Measurements from ENCODE around the gene RNFT2. TPM values are rescaled to one million over a fixed set of nuclear protein-coding genes. Genes with fewer than 3 reads are reported as not detected.

RNFT2 gene
- total and polyA plus RNA-seq, 2 donors from 2014 or later = 4.3 to 6.8 TPM

DNA sequence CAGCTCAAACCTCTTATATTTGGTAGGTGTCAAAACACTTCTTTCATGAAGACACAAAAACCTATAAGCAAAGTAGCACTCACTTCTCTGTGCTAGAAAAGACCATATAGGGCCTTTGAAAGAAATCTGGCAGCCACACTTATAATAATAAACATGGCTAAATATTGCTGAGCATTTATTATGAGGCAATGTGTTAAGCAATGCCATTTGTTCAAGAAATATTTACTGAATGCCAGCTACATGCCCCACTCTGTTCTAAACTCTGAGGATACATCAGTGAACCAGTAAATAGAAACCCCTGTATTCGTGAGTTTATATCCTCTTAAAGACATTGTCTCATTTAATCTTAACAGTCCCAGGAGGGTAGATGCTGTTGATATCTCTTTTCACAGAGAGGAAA lies 52.0 kb downstream of the RNFT2 start:
- no peak overlapping the region for H3K27ac ChIP-seq (ENCODE audit: low read depth in 2 of 2, low read length in 2 of 2)
- DNase-seq (no peak), FAIRE-seq (no peak)
- no peaks in the 10 kb centered on the region for H3K9me3 ChIP-seq (ENCODE audit: control insufficient read depth in 2 of 3, insufficient read depth in 1 of 3, low read length in 3 of 3)
- TF ChIP-seq, protein P1, sequence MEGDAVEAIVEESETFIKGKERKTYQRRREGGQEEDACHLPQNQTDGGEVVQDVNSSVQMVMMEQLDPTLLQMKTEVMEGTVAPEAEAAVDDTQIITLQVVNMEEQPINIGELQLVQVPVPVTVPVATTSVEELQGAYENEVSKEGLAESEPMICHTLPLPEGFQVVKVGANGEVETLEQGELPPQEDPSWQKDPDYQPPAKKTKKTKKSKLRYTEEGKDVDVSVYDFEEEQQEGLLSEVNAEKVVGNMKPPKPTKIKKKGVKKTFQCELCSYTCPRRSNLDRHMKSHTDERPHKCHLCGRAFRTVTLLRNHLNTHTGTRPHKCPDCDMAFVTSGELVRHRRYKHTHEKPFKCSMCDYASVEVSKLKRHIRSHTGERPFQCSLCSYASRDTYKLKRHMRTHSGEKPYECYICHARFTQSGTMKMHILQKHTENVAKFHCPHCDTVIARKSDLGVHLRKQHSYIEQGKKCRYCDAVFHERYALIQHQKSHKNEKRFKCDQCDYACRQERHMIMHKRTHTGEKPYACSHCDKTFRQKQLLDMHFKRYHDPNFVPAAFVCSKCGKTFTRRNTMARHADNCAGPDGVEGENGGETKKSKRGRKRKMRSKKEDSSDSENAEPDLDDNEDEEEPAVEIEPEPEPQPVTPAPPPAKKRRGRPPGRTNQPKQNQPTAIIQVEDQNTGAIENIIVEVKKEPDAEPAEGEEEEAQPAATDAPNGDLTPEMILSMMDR (IDR thresholded peaks at IDR 0.05; ENCODE audit: borderline replicate concordance, extremely low read depth, insufficient read depth) = no peak
- H3K36me3 ChIP-seq (ENCODE audit: control insufficient read depth in 2 of 3, insufficient read depth in 3 of 3, low read length in 3 of 3) = no peaks in the 10 kb centered on the region
- no peak overlapping the region for H3K4me3 ChIP-seq (ENCODE audit: low read length in 3 of 3)
- H3K4me1 ChIP-seq (ENCODE audit: control insufficient read depth in 2 of 3, insufficient read depth in 2 of 3, low read depth in 1 of 3, low read length in 3 of 3) = no peaks in the 10 kb centered on the region
- H3K9ac ChIP-seq (ENCODE audit: low read length in 3 of 3) = no peak overlapping the region
- H3K27me3 ChIP-seq (ENCODE audit: control insufficient read depth, insufficient read depth, low read length) = no peaks in the 10 kb centered on the region
- intact Hi-C loops (cut with DNase I) = no loop called here

DNA sequence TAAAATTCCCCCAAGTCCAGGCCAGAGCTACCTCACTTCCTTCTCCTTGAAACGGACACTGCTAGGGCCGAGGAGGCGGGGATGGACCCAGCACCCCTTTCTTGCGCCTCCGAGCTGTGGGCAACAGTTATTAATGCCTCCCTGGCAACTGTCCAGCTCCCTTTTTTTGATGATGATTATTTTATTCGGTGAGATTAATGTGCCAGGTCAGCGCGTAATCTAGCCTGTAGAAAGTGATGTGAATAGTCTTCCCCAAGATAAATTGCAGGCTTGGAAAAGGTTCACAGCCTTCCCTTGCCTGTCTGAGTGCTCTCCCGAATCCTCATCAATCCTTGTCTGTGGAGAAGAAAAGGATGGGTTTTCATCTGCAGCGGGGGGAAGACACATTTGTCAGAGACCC lies 54.3 kb downstream of the RNFT2 start:
- FAIRE-seq = no peak
- no peaks in the 10 kb centered on the region for H3K4me1 ChIP-seq (ENCODE audit: control insufficient read depth in 2 of 3, insufficient read depth in 2 of 3, low read depth in 1 of 3, low read length in 3 of 3)
- TF ChIP-seq, protein P1 (IDR thresholded peaks at IDR 0.05; ENCODE audit: borderline replicate concordance, extremely low read depth, insufficient read depth) = no peak
- DNase-seq = no peak
- H3K27ac ChIP-seq (ENCODE audit: low read depth in 2 of 2, low read length in 2 of 2) = no peak overlapping the region
- H3K4me3 ChIP-seq (ENCODE audit: low read length in 3 of 3) = no peak overlapping the region
- no peaks in the 10 kb centered on the region for H3K36me3 ChIP-seq (ENCODE audit: control insufficient read depth in 2 of 3, insufficient read depth in 3 of 3, low read length in 3 of 3)
- H3K27me3 ChIP-seq (ENCODE audit: control insufficient read depth, insufficient read depth, low read length) = no peaks in the 10 kb centered on the region
- H3K9ac ChIP-seq (ENCODE audit: low read length in 3 of 3) = no peak overlapping the region
- no peaks in the 10 kb centered on the region for H3K9me3 ChIP-seq (ENCODE audit: control insufficient read depth in 2 of 3, insufficient read depth in 1 of 3, low read length in 3 of 3)
- intact Hi-C loops (cut with DNase I) = no loop called here

DNA sequence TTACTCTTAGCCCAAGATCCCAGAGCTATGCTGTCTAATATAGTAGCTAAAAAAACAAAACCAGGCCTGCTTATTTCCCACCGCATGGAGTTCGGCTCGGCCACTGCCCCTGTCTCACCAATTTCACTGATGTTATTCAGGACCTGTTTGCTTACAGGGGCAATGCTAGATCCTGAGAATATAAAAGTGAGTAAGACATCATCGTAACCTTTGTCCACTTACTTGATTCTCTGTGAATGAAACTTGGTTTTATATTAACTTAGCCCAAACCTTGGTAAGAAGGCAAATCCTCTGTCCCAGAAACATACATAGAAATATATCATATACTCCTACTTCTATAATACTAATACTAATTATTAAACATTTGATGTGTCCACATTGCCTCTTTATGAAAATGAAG lies 56.6 kb downstream of the RNFT2 start:
- Histone ChIP-seq H3K27ac (ENCODE audit: low read depth in 2 of 2, low read length in 2 of 2) (no peak overlapping the region), H3K4me1 (ENCODE audit: control insufficient read depth in 2 of 3, insufficient read depth in 2 of 3, low read depth in 1 of 3, low read length in 3 of 3) (no peaks in the 10 kb centered on the region), H3K27me3 (ENCODE audit: control insufficient read depth, insufficient read depth, low read length) (no peaks in the 10 kb centered on the region), H3K9ac (ENCODE audit: low read length in 3 of 3) (no peak overlapping the region), H3K36me3 (ENCODE audit: control insufficient read depth in 2 of 3, insufficient read depth in 3 of 3, low read length in 3 of 3) (no peaks in the 10 kb centered on the region), H3K4me3 (ENCODE audit: low read length in 3 of 3) (no peak overlapping the region), H3K9me3 (ENCODE audit: control insufficient read depth in 2 of 3, insufficient read depth in 1 of 3, low read length in 3 of 3) (peaks cover 0 to 6% (median 0%) of the 10 kb centered on the region in 3 donors)
- FAIRE-seq (peak; percentile 37), DNase-seq (peak in 1 of 5 donors; percentile 23)
- intact Hi-C loops (cut with DNase I) = no loop called here
- TF ChIP-seq, protein P1 (IDR thresholded peaks at IDR 0.05; ENCODE audit: borderline replicate concordance, extremely low read depth, insufficient read depth) = no peak

DNA sequence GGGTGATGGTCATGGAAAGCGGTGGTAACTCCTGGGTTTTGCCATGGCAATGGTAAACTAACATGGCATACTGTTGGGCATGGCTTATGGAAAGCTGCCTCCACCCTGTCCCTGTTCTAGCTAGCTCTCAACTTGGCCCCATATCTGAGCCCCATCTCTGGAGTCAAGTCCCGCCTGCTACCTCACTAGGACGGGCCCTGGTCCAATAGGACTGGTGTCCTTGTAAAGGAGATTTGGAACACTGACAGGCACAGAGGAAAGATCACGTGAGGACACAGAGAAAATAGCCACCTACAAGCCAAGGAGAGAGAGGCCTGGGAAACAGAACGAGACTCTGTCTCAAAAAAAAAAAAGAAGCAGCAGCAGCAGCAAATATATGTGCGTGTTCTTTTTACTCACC lies 59.8 kb downstream of the RNFT2 start:
- intact Hi-C loops (cut with DNase I) = no loop called here
- peaks cover 0 to 6% (median 0%) of the 10 kb centered on the region in 3 donors for H3K9me3 ChIP-seq (ENCODE audit: control insufficient read depth in 2 of 3, insufficient read depth in 1 of 3, low read length in 3 of 3)
- H3K4me3 ChIP-seq (ENCODE audit: low read length in 3 of 3) = no peak overlapping the region
- FAIRE-seq (no peak), DNase-seq (no peak)
- no peaks in the 10 kb centered on the region for H3K4me1 ChIP-seq (ENCODE audit: control insufficient read depth in 2 of 3, insufficient read depth in 2 of 3, low read depth in 1 of 3, low read length in 3 of 3)
- no peaks in the 10 kb centered on the region for H3K27me3 ChIP-seq (ENCODE audit: control insufficient read depth, insufficient read depth, low read length)
- no peak overlapping the region for H3K27ac ChIP-seq (ENCODE audit: low read depth in 2 of 2, low read length in 2 of 2)
- H3K36me3 ChIP-seq (ENCODE audit: control insufficient read depth in 2 of 3, insufficient read depth in 3 of 3, low read length in 3 of 3) = no peaks in the 10 kb centered on the region
- TF ChIP-seq, protein P1 (IDR thresholded peaks at IDR 0.05; ENCODE audit: borderline replicate concordance, extremely low read depth, insufficient read depth) = no peak
- H3K9ac ChIP-seq (ENCODE audit: low read length in 3 of 3) = no peak overlapping the region

Data from kidney (tissue), 14 donors.